OCI-LY7 (cell line): Measurements from ENCODE around the gene MEIS2. TPM values are rescaled to one million over a fixed set of nuclear protein-coding genes. Genes with fewer than 3 reads are reported as not detected.

Source experiments
- BruUV-seq: library from RNA; stranded (reverse); fragments of 400-500 nt; replicated peaks from 2 replicates; lab custom pipeline; 2021; lab: Mats Ljungman, UMichigan
- CTCF ChIA-PET: fragments of 300-600 bp; sonication (Branson Sonifier 250); formaldehyde crosslinking; loops from one replicate; lab custom pipeline; 2022; ENCODE audit warnings: antibody characterized with exemption; ENCODE audit not compliant: unreplicated experiment; lab: Charles Lee
- POLR2A ChIA-PET: fragments of 300-600 bp; sonication (Branson Sonifier 250); formaldehyde crosslinking; loops from one replicate; lab custom pipeline; 2022; ENCODE audit warnings: antibody characterized with exemption; lab: Charles Lee
- DNase-seq: peaks from one replicate; pipeline ENCODE4 v3.0.0-alpha.2; 2015; ENCODE audit warnings: low spot score
- H2AFZ ChIP-seq: fragments of 200-600 bp; sonication (generic), shearing (Covaris generic); 2 replicates; pipeline ENCODE4 v1.6.1; 2014; ENCODE audit warnings: mild to moderate bottlenecking, antibody characterized with exemption, low read length, moderate library complexity
- H3K27ac ChIP-seq: fragments of 200-600 bp; sonication (generic); 2 replicates; pipeline ENCODE4 v1.5.1; 2014; ENCODE audit warnings: mixed run types, low read depth, mild to moderate bottlenecking, moderate library complexity, low read length, inconsistent platforms; ENCODE audit not compliant: poor library complexity, severe bottlenecking
- H3K36me3 ChIP-seq: fragments of 200-600 bp; sonication (generic); 2 replicates; pipeline ENCODE4 v1.6.1; 2014; ENCODE audit warnings: mild to moderate bottlenecking, antibody characterized with exemption, low read length, moderate library complexity, mixed read lengths; ENCODE audit not compliant: insufficient read depth
- H3K4me1 ChIP-seq: fragments of 200-600 bp; sonication (generic); 2 replicates; pipeline ENCODE4 v1.5.1; 2014; ENCODE audit warnings: mild to moderate bottlenecking, low read length; ENCODE audit not compliant: insufficient read depth, poor library complexity, severe bottlenecking
- H3K4me2 ChIP-seq: fragments of 200-600 bp; sonication (generic); 2 replicates; pipeline ENCODE4 v1.6.1; 2014; ENCODE audit warnings: mild to moderate bottlenecking, low read length
- H3K4me3 ChIP-seq: fragments of 200-600 bp; sonication (generic); 2 replicates; pipeline ENCODE4 v1.5.1; 2014; ENCODE audit warnings: mild to moderate bottlenecking, low read depth, low read length; ENCODE audit not compliant: poor library complexity, severe bottlenecking
- H3K79me2 ChIP-seq: fragments of 200-600 bp; sonication (generic); 2 replicates; pipeline ENCODE4 v1.6.1; 2016; ENCODE audit warnings: low read depth, mild to moderate bottlenecking, low read length, moderate library complexity, mixed read lengths; ENCODE audit not compliant: insufficient read depth
- H3K9me2 ChIP-seq: fragments of 200-600 bp; sonication (generic); 2 replicates; pipeline ENCODE4 v1.6.1; 2016; ENCODE audit warnings: mild to moderate bottlenecking, low read length, mixed read lengths; ENCODE audit not compliant: insufficient read depth
- H3K9me3 ChIP-seq: fragments of 200-600 bp; sonication (generic); 2 replicates; pipeline ENCODE4 v1.6.1; 2014; ENCODE audit warnings: mild to moderate bottlenecking, mixed run types, low read length, mixed read lengths
- H4K20me1 ChIP-seq: fragments of 200-600 bp; sonication (generic); 2 replicates; pipeline ENCODE4 v1.6.1; 2014; ENCODE audit warnings: mild to moderate bottlenecking, antibody characterized with exemption, low read length, moderate library complexity, mixed read lengths; ENCODE audit not compliant: insufficient read depth
- EZH2phosphoT487 ChIP-seq: fragments of 200-600 bp; sonication (generic); IDR thresholded peaks from 2 replicates; pipeline ENCODE4 v1.6.1; 2018; ENCODE audit warnings: low read depth, borderline replicate concordance, mild to moderate bottlenecking, mixed run types, antibody characterized with exemption, low read length, moderate library complexity, mixed read lengths
- intact Hi-C: fragments of 100-400 bp; cut with micrococcal nuclease; formaldehyde crosslinking; loops from one replicate; pipeline ENCODE4 v1.10.0; 2022; ENCODE audit not compliant: unreplicated experiment
- total RNA-seq, 2 experiments: library from RNA; depleted of rRNA in 1 of 2; stranded (reverse); fragments of >200 nt in 1 of 2; shearing (Covaris generic) in 1 of 2; gene quantifications; 2 replicates each; pipeline ENCODE4 v1.2.3, GENCODE V29; 2014 to 2022
- TF ChIP-seq, protein P1 (sequence below): fragments of 200-600 bp; sonication (generic); conservative IDR thresholded peaks from 2 replicates; pipeline ENCODE4 v1.5.1; 2014; ENCODE audit warnings: mild to moderate bottlenecking, antibody characterized with exemption, low read length, moderate library complexity, mixed read lengths

Gene MEIS2
- total RNA-seq, 2 experiments from 2014 or later = 31.0 to 35.8 TPM

DNA sequence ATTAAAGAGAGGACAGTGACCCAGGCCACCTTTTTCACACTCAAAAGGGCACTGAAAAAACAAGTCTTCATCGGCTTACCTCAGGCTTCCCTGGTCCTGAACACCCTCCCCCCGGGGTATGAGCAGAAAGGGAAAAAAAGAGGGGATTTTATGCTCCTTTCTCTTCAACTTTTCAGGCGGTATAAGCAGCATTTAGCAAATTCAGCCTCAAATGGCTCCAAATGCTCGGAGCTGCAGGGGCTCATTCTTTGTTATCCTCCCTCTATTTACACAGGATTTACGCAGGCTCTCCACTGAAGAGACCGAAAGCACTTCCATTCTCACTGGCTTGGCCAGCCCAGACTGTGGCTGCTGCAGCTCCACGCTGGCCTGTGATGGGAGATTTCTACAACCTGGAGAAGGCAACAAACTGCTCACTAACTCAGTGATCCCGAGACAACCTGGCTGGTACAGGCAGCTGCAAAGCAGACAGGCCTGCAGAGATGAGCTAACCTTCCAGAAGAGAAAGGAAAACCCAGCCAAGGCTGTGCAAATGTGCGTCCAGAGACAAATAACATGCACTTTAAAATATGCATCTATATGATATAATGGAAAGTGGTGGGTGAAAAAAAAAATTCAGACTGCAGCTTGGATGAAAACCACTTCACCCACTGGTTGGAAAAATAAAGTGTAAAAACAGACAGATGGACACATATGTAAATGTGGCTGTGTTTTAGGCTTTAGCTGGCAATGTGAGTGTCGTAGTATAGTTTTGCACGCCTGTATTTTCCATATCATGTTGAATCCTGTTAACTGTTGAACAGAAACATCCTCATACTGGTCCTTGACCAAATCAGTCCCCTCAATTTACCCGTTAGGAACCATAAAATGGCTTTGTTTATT is 54.2 kb downstream of the MEIS2 start:
- BruUV-seq = no TSS peak
- H3K4me1 ChIP-seq = no peaks in the 10 kb centered on the region
- H3K9me2 ChIP-seq = no peaks in the 10 kb centered on the region
- no peak overlapping the region for H3K27ac ChIP-seq
- POLR2A ChIA-PET = interaction anchor here (0.5 to 1.0 kb wide), 3 partner anchors 10 to 107 kb away, joined by 3 read pairs; no protein-coding TSS in a partner anchor
- no peaks in the 10 kb centered on the region for H4K20me1 ChIP-seq
- intact Hi-C loops = no loop called here
- TF ChIP-seq, protein P1, sequence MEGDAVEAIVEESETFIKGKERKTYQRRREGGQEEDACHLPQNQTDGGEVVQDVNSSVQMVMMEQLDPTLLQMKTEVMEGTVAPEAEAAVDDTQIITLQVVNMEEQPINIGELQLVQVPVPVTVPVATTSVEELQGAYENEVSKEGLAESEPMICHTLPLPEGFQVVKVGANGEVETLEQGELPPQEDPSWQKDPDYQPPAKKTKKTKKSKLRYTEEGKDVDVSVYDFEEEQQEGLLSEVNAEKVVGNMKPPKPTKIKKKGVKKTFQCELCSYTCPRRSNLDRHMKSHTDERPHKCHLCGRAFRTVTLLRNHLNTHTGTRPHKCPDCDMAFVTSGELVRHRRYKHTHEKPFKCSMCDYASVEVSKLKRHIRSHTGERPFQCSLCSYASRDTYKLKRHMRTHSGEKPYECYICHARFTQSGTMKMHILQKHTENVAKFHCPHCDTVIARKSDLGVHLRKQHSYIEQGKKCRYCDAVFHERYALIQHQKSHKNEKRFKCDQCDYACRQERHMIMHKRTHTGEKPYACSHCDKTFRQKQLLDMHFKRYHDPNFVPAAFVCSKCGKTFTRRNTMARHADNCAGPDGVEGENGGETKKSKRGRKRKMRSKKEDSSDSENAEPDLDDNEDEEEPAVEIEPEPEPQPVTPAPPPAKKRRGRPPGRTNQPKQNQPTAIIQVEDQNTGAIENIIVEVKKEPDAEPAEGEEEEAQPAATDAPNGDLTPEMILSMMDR = no peak
- TF ChIP-seq EZH2phosphoT487 = no peak
- no peak overlapping the region for H2AFZ ChIP-seq
- DNase-seq = no peak
- no peaks in the 10 kb centered on the region for H3K9me3 ChIP-seq
- H3K4me2 ChIP-seq = no peak overlapping the region
- peaks cover 8% of the 10 kb centered on the region for H3K36me3 ChIP-seq
- H3K4me3 ChIP-seq = no peak overlapping the region
- CTCF ChIA-PET = no interaction called here
- no peaks in the 10 kb centered on the region for H3K79me2 ChIP-seq

DNA sequence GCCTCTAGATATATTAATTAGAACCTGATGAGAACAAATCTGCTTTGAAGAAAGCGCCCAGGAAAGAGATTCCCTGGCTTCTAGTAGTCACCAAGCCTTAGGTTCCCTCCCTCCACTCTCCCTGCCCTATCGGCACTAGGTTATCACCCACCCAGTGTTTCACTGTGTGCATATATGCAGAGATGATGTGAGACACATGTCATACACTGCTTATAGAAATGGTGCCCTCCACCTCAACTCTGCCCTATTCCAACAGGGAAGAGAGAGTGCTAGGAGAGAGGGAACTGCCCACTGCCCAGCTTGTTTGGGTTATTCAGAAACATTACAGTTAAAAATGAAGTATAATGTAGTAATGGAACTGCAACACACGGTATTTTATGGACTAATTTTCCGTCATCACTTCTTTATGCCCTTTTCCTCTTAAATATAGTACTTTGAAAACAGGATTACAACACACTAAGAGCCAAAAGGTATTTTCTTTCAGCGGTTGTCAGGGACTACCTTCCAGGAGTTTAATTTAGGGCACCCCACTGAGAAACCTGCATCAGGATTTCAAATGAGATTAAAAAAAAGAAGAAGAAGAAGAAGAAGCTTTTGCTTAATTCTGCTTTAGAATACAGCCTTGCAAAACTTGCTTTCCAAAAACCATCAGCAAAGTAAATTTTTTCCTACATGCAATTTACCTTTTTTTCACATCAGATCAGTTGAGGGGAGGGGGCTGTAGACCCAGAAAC is 55.3 kb downstream of the MEIS2 start:
- no peaks in the 10 kb centered on the region for H3K79me2 ChIP-seq
- no peaks in the 10 kb centered on the region for H3K9me3 ChIP-seq
- peaks cover 8% of the 10 kb centered on the region for H3K36me3 ChIP-seq
- no TSS peak for BruUV-seq
- no peak overlapping the region for H3K4me2 ChIP-seq
- ChIA-PET POLR2A (interaction anchor here (0.9 to 1.0 kb wide), 2 partner anchors 11 to 45 kb away, joined by 3 read pairs; no protein-coding TSS in a partner anchor), CTCF (no interaction called here)
- no peaks in the 10 kb centered on the region for H3K4me1 ChIP-seq
- intact Hi-C loops = no loop called here
- H3K9me2 ChIP-seq = no peaks in the 10 kb centered on the region
- H3K27ac ChIP-seq = no peak overlapping the region
- no peak overlapping the region for H3K4me3 ChIP-seq
- no peak for DNase-seq
- no peak for TF ChIP-seq EZH2phosphoT487
- TF ChIP-seq, protein P1 = no peak
- H4K20me1 ChIP-seq = no peaks in the 10 kb centered on the region
- no peak overlapping the region for H2AFZ ChIP-seq
